ENCODE results near the gene PPP6R2. TPM values are rescaled to one million over a fixed set of nuclear protein-coding genes. Genes with fewer than 3 reads are reported as not detected.

The PPP6R2 gene
- total RNA-seq, 1 experiment from 2014 or later: 42.6 TPM

DNA sequence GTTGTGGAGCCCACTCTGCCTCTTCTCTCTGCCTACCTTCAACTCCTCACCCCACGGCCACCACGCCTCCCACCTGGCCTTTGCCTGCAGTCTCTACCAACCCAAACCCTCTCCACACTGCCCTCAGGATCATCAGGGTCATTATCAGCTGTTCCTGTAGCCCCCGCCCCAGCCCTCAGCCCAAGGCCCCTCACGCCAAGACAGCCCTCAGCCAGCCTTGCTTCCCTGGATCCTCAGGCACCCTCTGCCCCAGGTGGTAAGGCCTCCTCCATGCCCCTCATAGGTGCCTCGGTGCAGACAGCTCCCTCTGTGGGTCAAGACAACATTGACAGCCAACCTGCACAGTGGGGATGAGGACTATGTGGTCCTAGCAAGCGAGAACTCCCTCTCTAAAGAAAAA lies 130.0 kb downstream of the PPP6R2 start:
- H3K79me2 ChIP-seq (ENCODE audit: insufficient read depth, low read length): peaks cover 16% of the 10 kb centered on the region; the same call in 1 of the 2 replicates
- no peak overlapping the region for H3K9ac ChIP-seq (ENCODE audit: extremely low read depth, insufficient read length, low read length)
- no peak overlapping the region for H3K4me2 ChIP-seq (ENCODE audit: insufficient read depth, insufficient read length, low read length)

More for the DNA sequence above, 130.0 kb downstream of the PPP6R2 start:
- no peak for DNase-seq
- no CpG with 5 or more reads among the region's 6 CpGs for WGBS (ENCODE audit: extremely low coverage, insufficient read length, low lambda C conversion rate)
- Histone ChIP-seq H4K91ac (ENCODE audit: insufficient read length, low read depth, low read length) (no peak overlapping the region), H4K20me1 (ENCODE audit: control insufficient read depth, insufficient read depth, insufficient read length) (peaks cover 4% of the 10 kb centered on the region), H3K79me1 (ENCODE audit: insufficient read depth, low read depth, low read length, poor library complexity, severe bottlenecking) (peaks cover 19% of the 10 kb centered on the region), H2BK120ac (ENCODE audit: low read depth, low read length, poor library complexity, severe bottlenecking) (no peak overlapping the region), H2BK5ac (ENCODE audit: insufficient read length, low read length) (no peak overlapping the region), H3K18ac (ENCODE audit: insufficient read length, low read depth, low read length) (no peak overlapping the region), H3K56ac (ENCODE audit: insufficient read length, low read depth, low read length) (no peak overlapping the region), H3K23me2 (ENCODE audit: insufficient read length, low read depth, low read length, poor library complexity, severe bottlenecking) (peaks cover 11% of the 10 kb centered on the region), H4K5ac (ENCODE audit: insufficient read length, low read depth, low read length) (no peak overlapping the region), H3K27me3 (ENCODE audit: insufficient read depth, low read length) (no peaks in the 10 kb centered on the region), H3K14ac (ENCODE audit: insufficient read depth, low read length) (no peak overlapping the region), H3K23ac (ENCODE audit: insufficient read length, low read depth, low read length) (no peak overlapping the region), H2BK12ac (ENCODE audit: insufficient read length, low read depth, low read length) (no peak overlapping the region), H2AK5ac (ENCODE audit: insufficient read length, low read length) (no peak overlapping the region), H4K8ac (replicated peaks; ENCODE audit: insufficient read length, low read depth, low read length) (no peak overlapping the region), H3K4me1 (ENCODE audit: insufficient read depth, low read length) (no peaks in the 10 kb centered on the region; the same call in 1 of the 2 replicates), H3T11ph (ENCODE audit: low read length) (no peak overlapping the region), H2BK15ac (ENCODE audit: low read depth, low read length) (no peak overlapping the region), H3K27ac (ENCODE audit: insufficient read length, low read depth, low read length) (no peak overlapping the region), H2AFZ (ENCODE audit: low read length) (no peak overlapping the region), H3K9me3 (ENCODE audit: control insufficient read depth, low read depth, low read length) (no peaks in the 10 kb centered on the region), H3K4ac (ENCODE audit: low read depth, low read length) (no peak overlapping the region), H2BK20ac (ENCODE audit: low read depth, low read length, poor library complexity, severe bottlenecking) (no peak overlapping the region)
- peak overlapping the region in 1 of 3 experiments; percentile 18; a peak in 2 of 7 replicates for H3K27ac Mint-ChIP-seq
- peaks cover 0 to 7% (median 2%) of the 10 kb centered on the region in 3 experiments; a peak in 4 of 7 replicates for H3K36me3 Mint-ChIP-seq (ENCODE audit: insufficient read depth in 1 of 3, low read depth in 3 of 3)
- H3K9me3 Mint-ChIP-seq: no peaks in the 10 kb centered on the region
- TF ChIP-seq, protein P1, sequence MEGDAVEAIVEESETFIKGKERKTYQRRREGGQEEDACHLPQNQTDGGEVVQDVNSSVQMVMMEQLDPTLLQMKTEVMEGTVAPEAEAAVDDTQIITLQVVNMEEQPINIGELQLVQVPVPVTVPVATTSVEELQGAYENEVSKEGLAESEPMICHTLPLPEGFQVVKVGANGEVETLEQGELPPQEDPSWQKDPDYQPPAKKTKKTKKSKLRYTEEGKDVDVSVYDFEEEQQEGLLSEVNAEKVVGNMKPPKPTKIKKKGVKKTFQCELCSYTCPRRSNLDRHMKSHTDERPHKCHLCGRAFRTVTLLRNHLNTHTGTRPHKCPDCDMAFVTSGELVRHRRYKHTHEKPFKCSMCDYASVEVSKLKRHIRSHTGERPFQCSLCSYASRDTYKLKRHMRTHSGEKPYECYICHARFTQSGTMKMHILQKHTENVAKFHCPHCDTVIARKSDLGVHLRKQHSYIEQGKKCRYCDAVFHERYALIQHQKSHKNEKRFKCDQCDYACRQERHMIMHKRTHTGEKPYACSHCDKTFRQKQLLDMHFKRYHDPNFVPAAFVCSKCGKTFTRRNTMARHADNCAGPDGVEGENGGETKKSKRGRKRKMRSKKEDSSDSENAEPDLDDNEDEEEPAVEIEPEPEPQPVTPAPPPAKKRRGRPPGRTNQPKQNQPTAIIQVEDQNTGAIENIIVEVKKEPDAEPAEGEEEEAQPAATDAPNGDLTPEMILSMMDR (conservative IDR thresholded peaks at IDR 0.05): peak; percentile 51
- H3K27me3 Mint-ChIP-seq (ENCODE audit: low read depth): peaks cover 10% of the 10 kb centered on the region; the same call in 1 of the 2 replicates
- H3K4me1 Mint-ChIP-seq: peaks cover 38 to 39% of the 10 kb centered on the region in 2 experiments
- peak overlapping the region; percentile 81 to 91 for H3K4me3 Mint-ChIP-seq

All from H9 (cell line).